Left kidney (tissue), 2 donors: ENCODE results near the gene BCCIP. TPM values are rescaled to one million over a fixed set of nuclear protein-coding genes. Genes with fewer than 3 reads are reported as not detected.

Source experiments
- DNase-seq: peaks from one replicate; pipeline ENCODE4 v3.0.0-alpha.2; 2013
- polyA plus RNA-seq: library from polyadenylated mRNA; unstranded; fragments of 120-200 nt; gene quantifications from one replicate; pipeline ENCODE4 v1.2.1, GENCODE V29; 2013; ENCODE audit not compliant: insufficient read length

BCCIP gene
- polyA plus RNA-seq, 1 donor: 96.8 TPM

GRCh38 chr10:125882596-125882995 lies 59.2 kb downstream of the BCCIP start:
- DNase-seq: no peak

- no peak for DNase-seq
Measured at GRCh38 chr10:125883211-125883610, 59.9 kb downstream of the BCCIP start.

Other genes with a start within 250 kb of the BCCIP start
- gene TEX36, start 140.4 kb upstream of the BCCIP start, polyA plus RNA-seq: not detected
- 58.4 TPM for gene EDRF1, start 103.8 kb upstream of the BCCIP start, polyA plus RNA-seq
- 0.30 TPM for gene MMP21, start 47.7 kb upstream of the BCCIP start, polyA plus RNA-seq
- 70.2 TPM for gene UROS, start 288 bp upstream of the BCCIP start, polyA plus RNA-seq
- gene DHX32, start 57.7 kb downstream of the BCCIP start, polyA plus RNA-seq: 28.3 TPM
- 13.1 TPM for gene FANK1, start 73.0 kb downstream of the BCCIP start, polyA plus RNA-seq